B cell (primary cell): ENCODE data around the gene SLC5A10. TPM values are rescaled to one million over a fixed set of nuclear protein-coding genes. Genes with fewer than 3 reads are reported as not detected.

Experiments
- ATAC-seq: fragments of 200-7000 bp; cut with Tn5 transposase; one replicate; pipeline ENCODE4 v1.10.0; 2021; ENCODE audit warnings: low read depth, mild to moderate bottlenecking, moderate number of reproducible peaks, moderate library complexity
- CTCF ChIA-PET: fragments of 350-600 bp; sonication (Branson Sonifier 250); formaldehyde crosslinking; loops from one replicate; lab custom pipeline; 2021; ENCODE audit warnings: antibody characterized with exemption, inconsistent platforms; lab: Charles Lee
- POLR2A ChIA-PET: fragments of 350-600 bp; sonication (Branson Sonifier 250); formaldehyde crosslinking; loops from one replicate; lab custom pipeline; 2021; ENCODE audit warnings: antibody characterized with exemption; lab: Charles Lee
- DNase-seq: peaks from one replicate; pipeline ENCODE4 v3.0.0; 2013
- H2AFZ ChIP-seq: 2 replicates; pipeline ENCODE4 v1.6.1; 2012; ENCODE audit warnings: mild to moderate bottlenecking, low read depth, low read length; ENCODE audit not compliant: insufficient read depth, poor library complexity, severe bottlenecking
- H3K27ac ChIP-seq, 2 donors: 1 replicate in 1 of 2; 2 replicates in 1 of 2; pipeline ENCODE4 v1.5.1; 2012 to 2013; ENCODE audit warnings: low read length in 2 of 2, mild to moderate bottlenecking in 2 of 2, moderate library complexity in 1 of 2
- H3K27me3 ChIP-seq, 4 experiments: fragments of 200-600 bp in 1 of 4; sonication (generic) in 1 of 4; replicated peaks in 1 of 4; 1 replicate in 2 of 4; 2 replicates in 2 of 4; pipeline versions ENCODE4 v1.6.1 to v1.7.0; 2013 to 2016; ENCODE audit warnings: low read length in 3 of 4, mild to moderate bottlenecking in 2 of 4, mixed read lengths in 1 of 4, moderate library complexity in 1 of 4; ENCODE audit not compliant: insufficient read depth in 4 of 4, control insufficient read depth in 3 of 4; ENCODE audit errors: control extremely low read depth in 1 of 4
- H3K36me3 ChIP-seq, 2 experiments: replicated peaks in 1 of 2; 1 replicate in 1 of 2; 2 replicates in 1 of 2; pipeline versions ENCODE4 v1.6.1 to v1.7.1; 2013; ENCODE audit warnings: low read length in 1 of 2; ENCODE audit not compliant: insufficient read depth in 2 of 2, control insufficient read depth in 1 of 2; ENCODE audit errors: control extremely low read depth in 1 of 2, extremely low read depth in 1 of 2
- H3K4me1 ChIP-seq, 2 donors: fragments of 200-600 bp in 1 of 2; sonication (generic) in 1 of 2; 1 replicate in 1 of 2; 2 replicates in 1 of 2; pipeline versions ENCODE4 v1.5.1 to v1.6.1; 2013 to 2017; ENCODE audit warnings: low read length in 2 of 2; ENCODE audit not compliant: control insufficient read depth in 2 of 2, insufficient read depth in 2 of 2
- H3K4me2 ChIP-seq: replicated peaks from 2 replicates; pipeline ENCODE3; 2012; ENCODE audit warnings: mild to moderate bottlenecking, low read depth, low read length; ENCODE audit not compliant: poor library complexity, severe bottlenecking
- H3K4me3 ChIP-seq, 5 experiments: fragments of 200-600 bp in 1 of 5; sonication (generic) in 1 of 5; 1 replicate in 3 of 5; 2 replicates in 2 of 5; pipeline versions ENCODE4 v1.5.1 to v1.7.0; 2011 to 2016; ENCODE audit warnings: low read length in 4 of 5, mild to moderate bottlenecking in 4 of 5, low read depth in 2 of 5, control low read depth in 1 of 5, moderate library complexity in 1 of 5; ENCODE audit not compliant: insufficient read depth in 1 of 5; ENCODE audit errors: control extremely low read depth in 1 of 5, extremely low read depth in 1 of 5
- H3K79me2 ChIP-seq: fragments of 200-600 bp; sonication (generic); one replicate; pipeline ENCODE4 v1.6.0; 2016; ENCODE audit warnings: low read length; ENCODE audit not compliant: control insufficient read depth, insufficient read depth
- H3K9ac ChIP-seq: fragments of 200-600 bp; sonication (generic); 2 replicates; pipeline ENCODE4 v1.6.1; 2017; ENCODE audit warnings: mild to moderate bottlenecking, low read length, moderate library complexity
- H3K9me3 ChIP-seq, 3 donors: one replicate each; pipeline versions ENCODE4 v1.6.1 to v1.7.1; 2013; ENCODE audit warnings: low read length in 2 of 3; ENCODE audit not compliant: control insufficient read depth in 2 of 3, insufficient read depth in 1 of 3; ENCODE audit errors: control extremely low read depth in 1 of 3
- H4K20me1 ChIP-seq: 2 replicates; pipeline ENCODE4 v1.6.0; 2012; ENCODE audit warnings: mild to moderate bottlenecking, low read length; ENCODE audit not compliant: insufficient read depth, control insufficient read depth, poor library complexity, severe bottlenecking
- H3K27ac Mint-ChIP-seq: one replicate; pipeline ENCODE4 v1.8.0; 2021; ENCODE audit warnings: mixed read lengths
- H3K27me3 Mint-ChIP-seq: one replicate; pipeline ENCODE4 v1.8.0; 2021; ENCODE audit warnings: mixed read lengths
- H3K4me1 Mint-ChIP-seq: one replicate; pipeline ENCODE4 v1.8.0; 2021; ENCODE audit warnings: mixed read lengths
- H3K4me3 Mint-ChIP-seq: one replicate; pipeline ENCODE4 v1.8.0; 2021; ENCODE audit warnings: mixed read lengths
- H3K9me3 Mint-ChIP-seq: one replicate; pipeline ENCODE4 v1.8.0; 2022; ENCODE audit warnings: mixed read lengths; ENCODE audit not compliant: insufficient read depth
- EZH2 ChIP-seq: IDR thresholded peaks from 2 replicates; pipeline ENCODE4 v1.6.1; 2012; ENCODE audit warnings: borderline replicate concordance, low read depth, mild to moderate bottlenecking, moderate library complexity, low read length; ENCODE audit not compliant: insufficient read depth, poor library complexity, severe bottlenecking
- WGBS: methylation state at CpG from one replicate; pipeline ENCODE4 v1.1.5; 2013; ENCODE audit warnings: missing lambda C conversion rate; ENCODE audit not compliant: insufficient coverage; 5-methylcytosine and 5-hydroxymethylcytosine counted together
- intact Hi-C: fragments of 100-400 bp; cut with micrococcal nuclease; formaldehyde crosslinking; loops from one replicate; pipeline ENCODE4 v1.10.0; 2022
- polyA plus RNA-seq: library from polyadenylated mRNA; depleted of rRNA; stranded (reverse); fragments of >200 nt; gene quantifications from 2 replicates; pipeline ENCODE4 v1.2.3, GENCODE V29; 2012
- total RNA-seq, 2 donors: library from RNA; stranded (reverse); fragments of 120-200 nt in 1 of 2; gene quantifications; 1 replicate in 1 of 2; 2 replicates in 1 of 2; pipeline versions ENCODE4 v1.2.3 to v1.2.4, GENCODE V29; 2013 to 2022
- TF ChIP-seq, protein P1 (sequence below): fragments of 200-600 bp; IDR thresholded peaks from one replicate; pipeline ENCODE4 v1.8.0; 2022; ENCODE audit warnings: antibody characterized with exemption, mild to moderate bottlenecking

Gene SLC5A10
- total and polyA plus RNA-seq, 2 donors (not counting 1 experiment from before 2014, with no cell fraction given) = not detected

GRCh38 chr17:18968345-18968744 is 16.4 kb downstream of the SLC5A10 start:
- Histone ChIP-seq H3K27me3 (no peaks in the 10 kb centered on the region), H3K9ac (no peak overlapping the region), H4K20me1 (no peaks in the 10 kb centered on the region), H3K36me3 (peaks cover 0 to 13% of the 10 kb centered on the region in 2 experiments), H3K9me3 (no peaks in the 10 kb centered on the region), H3K4me3 (no peak overlapping the region), H3K4me1 (no peaks in the 10 kb centered on the region), H3K4me2 (no peak overlapping the region), H2AFZ (no peak overlapping the region), H3K27ac (no peak overlapping the region), H3K79me2 (no peaks in the 10 kb centered on the region)
- no peak overlapping the region for H3K4me3 Mint-ChIP-seq
- H3K4me1 Mint-ChIP-seq = no peaks in the 10 kb centered on the region
- 59% methylated on average over 4 of the region's 4 CpGs for WGBS
- POLR2A ChIA-PET = no interaction called here
- DNase-seq = no peak
- intact Hi-C loops = no loop called here
- no peaks in the 10 kb centered on the region for H3K9me3 Mint-ChIP-seq
- CTCF ChIA-PET = no interaction called here
- no peaks in the 10 kb centered on the region for H3K27me3 Mint-ChIP-seq
- no peak for ATAC-seq
- H3K27ac Mint-ChIP-seq = no peak overlapping the region
- TF ChIP-seq, protein P1, sequence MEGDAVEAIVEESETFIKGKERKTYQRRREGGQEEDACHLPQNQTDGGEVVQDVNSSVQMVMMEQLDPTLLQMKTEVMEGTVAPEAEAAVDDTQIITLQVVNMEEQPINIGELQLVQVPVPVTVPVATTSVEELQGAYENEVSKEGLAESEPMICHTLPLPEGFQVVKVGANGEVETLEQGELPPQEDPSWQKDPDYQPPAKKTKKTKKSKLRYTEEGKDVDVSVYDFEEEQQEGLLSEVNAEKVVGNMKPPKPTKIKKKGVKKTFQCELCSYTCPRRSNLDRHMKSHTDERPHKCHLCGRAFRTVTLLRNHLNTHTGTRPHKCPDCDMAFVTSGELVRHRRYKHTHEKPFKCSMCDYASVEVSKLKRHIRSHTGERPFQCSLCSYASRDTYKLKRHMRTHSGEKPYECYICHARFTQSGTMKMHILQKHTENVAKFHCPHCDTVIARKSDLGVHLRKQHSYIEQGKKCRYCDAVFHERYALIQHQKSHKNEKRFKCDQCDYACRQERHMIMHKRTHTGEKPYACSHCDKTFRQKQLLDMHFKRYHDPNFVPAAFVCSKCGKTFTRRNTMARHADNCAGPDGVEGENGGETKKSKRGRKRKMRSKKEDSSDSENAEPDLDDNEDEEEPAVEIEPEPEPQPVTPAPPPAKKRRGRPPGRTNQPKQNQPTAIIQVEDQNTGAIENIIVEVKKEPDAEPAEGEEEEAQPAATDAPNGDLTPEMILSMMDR = no peak
- no peak for TF ChIP-seq EZH2

- H3K4me3 ChIP-seq = no peak overlapping the region
- H3K27ac Mint-ChIP-seq = no peak overlapping the region
- no peak overlapping the region for H3K4me3 Mint-ChIP-seq
- no peak overlapping the region for H3K4me2 ChIP-seq
- H3K27ac ChIP-seq = no peak overlapping the region
- DNase-seq (no peak), ATAC-seq (no peak)
- POLR2A ChIA-PET = no interaction called here
- no peak overlapping the region for H3K9ac ChIP-seq
- H3K4me1 Mint-ChIP-seq = no peaks in the 10 kb centered on the region
- CTCF ChIA-PET = interaction anchor here (1.5 kb wide), 1 partner anchor 8 kb away, joined by 7 read pairs; no protein-coding TSS in a partner anchor
- intact Hi-C loops = no loop called here
- no peaks in the 10 kb centered on the region for H3K79me2 ChIP-seq
- peaks cover 0 to 13% of the 10 kb centered on the region in 2 experiments for H3K36me3 ChIP-seq
- H3K27me3 ChIP-seq = no peaks in the 10 kb centered on the region
- no peak overlapping the region for H2AFZ ChIP-seq
- no peaks in the 10 kb centered on the region for H3K27me3 Mint-ChIP-seq
- no peaks in the 10 kb centered on the region for H4K20me1 ChIP-seq
- no peaks in the 10 kb centered on the region for H3K9me3 ChIP-seq
- H3K9me3 Mint-ChIP-seq = no peaks in the 10 kb centered on the region
- no peaks in the 10 kb centered on the region for H3K4me1 ChIP-seq
- 59% methylated on average over 18 of the region's 23 CpGs for WGBS
- TF ChIP-seq, protein P1 = no peak
- no peak for TF ChIP-seq EZH2
Observed at GRCh38 chr17:18968945-18969887, 17.3 kb downstream of the SLC5A10 start.
